HepG2 (cell line): ENCODE data around the gene MME. TPM values are rescaled to one million over a fixed set of nuclear protein-coding genes. Genes with fewer than 3 reads are reported as not detected.

Experiments
- ETS1 ChIP-seq: sonication (generic); formaldehyde crosslinking; IDR thresholded peaks from 2 replicates; pipeline ENCODE4 v1.4.0; 2020; ENCODE audit warnings: missing genetic modification reagents
- MLXIP ChIP-seq: sonication (generic); formaldehyde crosslinking; IDR thresholded peaks from 2 replicates; pipeline ENCODE4 v1.9.0; 2021; ENCODE audit warnings: missing genetic modification reagents, borderline replicate concordance
- MYNN ChIP-seq: sonication (generic); formaldehyde crosslinking; IDR thresholded peaks from 2 replicates; pipeline ENCODE4 v1.4.0; 2020; ENCODE audit warnings: mild to moderate bottlenecking, low read depth, missing genetic modification reagents
- PREB ChIP-seq: sonication (generic); formaldehyde crosslinking; IDR thresholded peaks from 2 replicates; pipeline ENCODE4 v1.4.0; 2020; ENCODE audit warnings: missing genetic modification reagents
- REPIN1 ChIP-seq: sonication (generic); formaldehyde crosslinking; IDR thresholded peaks from 2 replicates; pipeline ENCODE4 v1.8.0; 2022; ENCODE audit warnings: missing genetic modification reagents, low read depth, mild to moderate bottlenecking, borderline replicate concordance
- STAT5B ChIP-seq: sonication (generic); formaldehyde crosslinking; IDR thresholded peaks from 2 replicates; pipeline ENCODE4 v1.4.0; 2020; ENCODE audit warnings: missing genetic modification reagents
- ZNF101 ChIP-seq: sonication (generic); formaldehyde crosslinking; IDR thresholded peaks from 2 replicates; pipeline ENCODE4 v1.4.0; 2020; ENCODE audit warnings: mild to moderate bottlenecking, low read depth, missing genetic modification reagents, borderline replicate concordance
- ZNF121 ChIP-seq: sonication (generic); formaldehyde crosslinking; IDR thresholded peaks from 2 replicates; pipeline ENCODE4 v1.5.0; 2020; ENCODE audit warnings: mild to moderate bottlenecking, missing genetic modification reagents
- ZNF552 ChIP-seq: sonication (generic); formaldehyde crosslinking; IDR thresholded peaks from 2 replicates; pipeline ENCODE4 v1.9.0; 2022; ENCODE audit warnings: missing genetic modification reagents, mild to moderate bottlenecking, borderline replicate concordance
- polyA plus RNA-seq, 8 experiments: library from polyadenylated mRNA; depleted of rRNA in 3 of 8; stranded (reverse) in 7 of 8; unstranded in 1 of 8; fragments of >200 nt; fragmentation: Illumina TruSeq in 4 of 8; extraction: Trizol in 4 of 8; gene quantifications; 2 replicates each; pipeline versions ENCODE4 v1.2.1 to v1.2.3, GENCODE V29; 2011 to 2016; ENCODE audit warnings: low read depth in 4 of 8, missing spikeins in 1 of 8, mixed read lengths in 1 of 8; ENCODE audit not compliant: insufficient read depth in 1 of 8
- total RNA-seq, 5 experiments: library from RNA; depleted of rRNA; stranded (reverse); fragments of >200 nt; fragmentation: Illumina TruSeq; extraction: Trizol; gene quantifications; 2 replicates each; pipeline ENCODE4 v1.2.3, GENCODE V29; 2016; ENCODE audit warnings: low read depth in 1 of 5

MME gene
- total and polyA plus RNA-seq, 2 of the 13 experiments (the other 11 are each of a cell fraction or from before 2014, with no cell fraction given), result not detected

- TF ChIP-seq MLXIP (CRISPR knock-in tag), result no peak
- TF ChIP-seq PREB (CRISPR knock-in tag), result no peak
- no peak for TF ChIP-seq ZNF101 (CRISPR knock-in tag)
- TF ChIP-seq ETS1 (CRISPR knock-in tag), result no peak
- TF ChIP-seq ZNF552 (CRISPR knock-in tag), result no peak
- no peak for TF ChIP-seq REPIN1 (CRISPR knock-in tag)
- TF ChIP-seq STAT5B (CRISPR knock-in tag), result no peak
- no peak for TF ChIP-seq MYNN (CRISPR knock-in tag)
- no peak for TF ChIP-seq ZNF121 (CRISPR knock-in tag)
Observed at GRCh38 chr3:155179437-155179827, 99.3 kb downstream of the MME start (continued).
